Activated CD4-positive, CD25-positive, alpha-beta regulatory T cell (primary cell): ENCODE data around the gene OAS1.
"Not testable (repeated sequence)": the region's sequence is repeated elsewhere in the genome, so short reads cannot be mapped to it uniquely, and the experiment has no call there.

Experiments used
- DNase-seq, 4 experiments: peaks; one replicate each; lab custom pipeline; 2025; lab: John Stamatoyannopoulos, UW

The OAS1 gene

GRCh38 chr12:112900298-112901145 lies 6.2 kb upstream of the OAS1 start:
- no peak for DNase-seq

GRCh38 chr12:112901271-112901670 lies 5.5 kb upstream of the OAS1 start:
- DNase-seq, result no peak

GRCh38 chr12:112904571-112904970 lies 2.2 kb upstream of the OAS1 start:
- no peak for DNase-seq

- DNase-seq, result no peak
Observed at GRCh38 chr12:112905451-112906089, 1.2 kb upstream of the OAS1 start.

GRCh38 chr12:112907415-112908157 lies 824 bp downstream of the OAS1 start:
- no peak for DNase-seq

- no peak for DNase-seq
Observed at GRCh38 chr12:112908548-112908947, 1.8 kb downstream of the OAS1 start.

GRCh38 chr12:112909693-112910092 lies 2.9 kb downstream of the OAS1 start:
- no peak for DNase-seq

- DNase-seq, result no peak
Observed at GRCh38 chr12:112913038-112913688, 6.4 kb downstream of the OAS1 start.

GRCh38 chr12:112913888-112914287 lies 7.1 kb downstream of the OAS1 start:
- DNase-seq, result not testable (repeated sequence)

- DNase-seq, result no peak
Observed at GRCh38 chr12:112916270-112916669, 9.5 kb downstream of the OAS1 start.

- DNase-seq, result no peak
Observed at GRCh38 chr12:112919121-112919520, 12.4 kb downstream of the OAS1 start.

GRCh38 chr12:112924986-112925385 lies 18.2 kb downstream of the OAS1 start:
- DNase-seq, result no peak

- DNase-seq, result not testable (repeated sequence)
Observed at GRCh38 chr12:112926416-112927033, 19.8 kb downstream of the OAS1 start.

- DNase-seq, result no peak
Observed at GRCh38 chr12:112927475-112927874, 20.7 kb downstream of the OAS1 start.

- no peak for DNase-seq
Observed at GRCh38 chr12:112927925-112928324, 21.2 kb downstream of the OAS1 start.

GRCh38 chr12:112928978-112929377 lies 22.2 kb downstream of the OAS1 start:
- no peak for DNase-seq

GRCh38 chr12:112929715-112930114 lies 23.0 kb downstream of the OAS1 start:
- no peak for DNase-seq

- DNase-seq, result no peak
Observed at GRCh38 chr12:112930350-112930749, 23.6 kb downstream of the OAS1 start.

- DNase-seq, result no peak
Observed at GRCh38 chr12:112932485-112933128, 25.8 kb downstream of the OAS1 start.

GRCh38 chr12:112933129-112933505 lies 26.4 kb downstream of the OAS1 start:
- DNase-seq, result no peak

- no peak for DNase-seq
Observed at GRCh38 chr12:112936264-112936663, 29.5 kb downstream of the OAS1 start.
